ENCODE results near the gene KHSRP.

The KHSRP gene

GRCh38 chr19:6453951-6454565, 29.4 kb upstream of the KHSRP start:
- no peak overlapping the region for H3K27ac ChIP-seq
- no peak for DNase-seq (ENCODE audit: low read depth, low spot score)
- no peak overlapping the region for H3K4me3 ChIP-seq
- H3K9ac ChIP-seq (ENCODE audit: insufficient read length), result no peak overlapping the region
- TF ChIP-seq EZH2 (IDR thresholded peaks at IDR 0.05) (no peak), FOXP2 (optimal IDR thresholded peaks at IDR 0.05; ENCODE audit: control extremely low read depth, extremely low read length, insufficient read depth) (no peak), POLR2AphosphoS5 (IDR thresholded peaks at IDR 0.05; ENCODE audit: borderline replicate concordance, low read depth, low read length) (no peak)
- peaks cover 25% of the 10 kb centered on the region; the same call in 1 of the 2 replicates for H3K36me3 ChIP-seq (ENCODE audit: insufficient read depth, low read length)
- no peaks in the 10 kb centered on the region for H3K9me3 ChIP-seq (ENCODE audit: low read depth, low read length)

- Histone ChIP-seq H3K36me3 (ENCODE audit: insufficient read depth, low read length) (peaks cover 25% of the 10 kb centered on the region; the same call in 1 of the 2 replicates), H3K9ac (ENCODE audit: insufficient read length) (no peak overlapping the region), H3K4me3 (no peak overlapping the region), H3K27ac (no peak overlapping the region), H3K9me3 (ENCODE audit: low read depth, low read length) (no peaks in the 10 kb centered on the region)
- no peak for DNase-seq (ENCODE audit: low read depth, low spot score)
- TF ChIP-seq POLR2AphosphoS5 (IDR thresholded peaks at IDR 0.05; ENCODE audit: borderline replicate concordance, low read depth, low read length) (no peak), EZH2 (IDR thresholded peaks at IDR 0.05) (no peak), FOXP2 (optimal IDR thresholded peaks at IDR 0.05; ENCODE audit: control extremely low read depth, extremely low read length, insufficient read depth) (no peak)
These were observed 28.3 kb upstream of the KHSRP start for GRCh38 chr19:6452899-6453298.

GRCh38 chr19:6452223-6452614, 27.6 kb upstream of the KHSRP start:
- Histone ChIP-seq H3K36me3 (ENCODE audit: insufficient read depth, low read length) (peaks cover 25% of the 10 kb centered on the region; the same call in 1 of the 2 replicates), H3K9ac (ENCODE audit: insufficient read length) (no peak overlapping the region), H3K9me3 (ENCODE audit: low read depth, low read length) (no peaks in the 10 kb centered on the region), H3K27ac (no peak overlapping the region), H3K4me3 (no peak overlapping the region)
- no peak for TF ChIP-seq POLR2AphosphoS5 (IDR thresholded peaks at IDR 0.05; ENCODE audit: borderline replicate concordance, low read depth, low read length)
- no peak for TF ChIP-seq FOXP2 (optimal IDR thresholded peaks at IDR 0.05; ENCODE audit: control extremely low read depth, extremely low read length, insufficient read depth)
- TF ChIP-seq EZH2 (IDR thresholded peaks at IDR 0.05), result no peak
- no peak for DNase-seq (ENCODE audit: low read depth, low spot score)

GRCh38 chr19:6451583-6452222, 27.1 kb upstream of the KHSRP start:
- Histone ChIP-seq H3K36me3 (ENCODE audit: insufficient read depth, low read length) (peaks cover 25% of the 10 kb centered on the region; the same call in 1 of the 2 replicates), H3K27ac (no peak overlapping the region), H3K9me3 (ENCODE audit: low read depth, low read length) (no peaks in the 10 kb centered on the region), H3K4me3 (no peak overlapping the region), H3K9ac (ENCODE audit: insufficient read length) (no peak overlapping the region)
- TF ChIP-seq EZH2 (IDR thresholded peaks at IDR 0.05) (no peak), FOXP2 (optimal IDR thresholded peaks at IDR 0.05; ENCODE audit: control extremely low read depth, extremely low read length, insufficient read depth) (no peak), POLR2AphosphoS5 (IDR thresholded peaks at IDR 0.05; ENCODE audit: borderline replicate concordance, low read depth, low read length) (no peak)
- DNase-seq (ENCODE audit: low read depth, low spot score), result no peak

- Histone ChIP-seq H3K9me3 (ENCODE audit: low read depth, low read length) (no peaks in the 10 kb centered on the region), H3K27ac (no peak overlapping the region), H3K4me3 (no peak overlapping the region), H3K9ac (ENCODE audit: insufficient read length) (no peak overlapping the region), H3K36me3 (ENCODE audit: insufficient read depth, low read length) (peaks cover 20% of the 10 kb centered on the region; the same call in 1 of the 2 replicates)
- TF ChIP-seq EZH2 (IDR thresholded peaks at IDR 0.05) (no peak), FOXP2 (optimal IDR thresholded peaks at IDR 0.05; ENCODE audit: control extremely low read depth, extremely low read length, insufficient read depth) (no peak), POLR2AphosphoS5 (IDR thresholded peaks at IDR 0.05; ENCODE audit: borderline replicate concordance, low read depth, low read length) (no peak)
- no peak for DNase-seq (ENCODE audit: low read depth, low spot score)
These were observed 25.6 kb upstream of the KHSRP start for GRCh38 chr19:6450166-6450565.

- Histone ChIP-seq H3K27ac (no peak overlapping the region), H3K36me3 (ENCODE audit: insufficient read depth, low read length) (no peaks in the 10 kb centered on the region), H3K9ac (ENCODE audit: insufficient read length) (no peak overlapping the region), H3K4me3 (no peak overlapping the region), H3K9me3 (ENCODE audit: low read depth, low read length) (no peaks in the 10 kb centered on the region)
- TF ChIP-seq POLR2AphosphoS5 (IDR thresholded peaks at IDR 0.05; ENCODE audit: borderline replicate concordance, low read depth, low read length), result no peak
- TF ChIP-seq FOXP2 (optimal IDR thresholded peaks at IDR 0.05; ENCODE audit: control extremely low read depth, extremely low read length, insufficient read depth), result no peak
- no peak for TF ChIP-seq EZH2 (IDR thresholded peaks at IDR 0.05)
- no peak for DNase-seq (ENCODE audit: low read depth, low spot score)
These were observed 23.4 kb upstream of the KHSRP start for GRCh38 chr19:6448045-6448444.

- Histone ChIP-seq H3K27ac (no peak overlapping the region), H3K9ac (ENCODE audit: insufficient read length) (no peak overlapping the region), H3K9me3 (ENCODE audit: low read depth, low read length) (no peaks in the 10 kb centered on the region), H3K36me3 (ENCODE audit: insufficient read depth, low read length) (no peaks in the 10 kb centered on the region), H3K4me3 (no peak overlapping the region)
- DNase-seq (ENCODE audit: low read depth, low spot score), result no peak
- no peak for TF ChIP-seq POLR2AphosphoS5 (IDR thresholded peaks at IDR 0.05; ENCODE audit: borderline replicate concordance, low read depth, low read length)
- TF ChIP-seq EZH2 (IDR thresholded peaks at IDR 0.05), result no peak
- TF ChIP-seq FOXP2 (optimal IDR thresholded peaks at IDR 0.05; ENCODE audit: control extremely low read depth, extremely low read length, insufficient read depth), result no peak
These were observed 21.8 kb upstream of the KHSRP start for GRCh38 chr19:6446452-6446851.

GRCh38 chr19:6443986-6444385, 19.4 kb upstream of the KHSRP start:
- H3K9me3 ChIP-seq (ENCODE audit: low read depth, low read length), result no peaks in the 10 kb centered on the region
- TF ChIP-seq FOXP2 (optimal IDR thresholded peaks at IDR 0.05; ENCODE audit: control extremely low read depth, extremely low read length, insufficient read depth), result no peak
- no peak overlapping the region for H3K9ac ChIP-seq (ENCODE audit: insufficient read length)

More at GRCh38 chr19:6443986-6444385, 19.4 kb upstream of the KHSRP start:
- Histone ChIP-seq H3K4me3 (no peak overlapping the region), H3K27ac (no peak overlapping the region), H3K36me3 (ENCODE audit: insufficient read depth, low read length) (no peaks in the 10 kb centered on the region)
- DNase-seq (ENCODE audit: low read depth, low spot score), result no peak
